Smooth muscle cell (in vitro differentiated cells): Measurements from ENCODE around the gene SMAD3. TPM values are rescaled to one million over a fixed set of nuclear protein-coding genes. Genes with fewer than 3 reads are reported as not detected.

ENCODE experiments used
- DNase-seq: peaks from one replicate; lab custom pipeline; 2025; ENCODE audit not compliant: unreplicated experiment; lab: John Stamatoyannopoulos, UW
- H2AFZ ChIP-seq: fragments of 200-600 bp; sonication (generic); 2 replicates; pipeline ENCODE4 v1.6.0; 2016; ENCODE audit warnings: antibody characterized with exemption, low read depth, mild to moderate bottlenecking
- H3F3A ChIP-seq: fragments of 200-600 bp; sonication (generic); 2 replicates; pipeline ENCODE4 v1.6.0; 2017; ENCODE audit warnings: antibody characterized with exemption, low read depth
- H3K27ac ChIP-seq: fragments of 200-600 bp; sonication (generic); 2 replicates; pipeline ENCODE4 v1.5.1; 2016; ENCODE audit warnings: low read depth, mild to moderate bottlenecking
- H3K27me3 ChIP-seq: fragments of 200-600 bp; sonication (generic); 2 replicates; pipeline ENCODE4 v1.6.1; 2016; ENCODE audit warnings: low read depth, mild to moderate bottlenecking
- H3K36me3 ChIP-seq: fragments of 200-600 bp; sonication (generic); 2 replicates; pipeline ENCODE4 v1.5.1; 2016; ENCODE audit warnings: low read depth
- H3K4me1 ChIP-seq: fragments of 200-600 bp; sonication (generic); 2 replicates; pipeline ENCODE4 v1.5.1; 2016; ENCODE audit warnings: low read depth
- H3K4me2 ChIP-seq: fragments of 200-600 bp; sonication (generic); 2 replicates; pipeline ENCODE4 v1.6.0; 2016; ENCODE audit warnings: mild to moderate bottlenecking
- H3K4me3 ChIP-seq: fragments of 200-600 bp; sonication (generic); 2 replicates; pipeline ENCODE4 v1.5.1; 2016; ENCODE audit warnings: mild to moderate bottlenecking
- H3K79me2 ChIP-seq: fragments of 200-600 bp; sonication (generic); 2 replicates; pipeline ENCODE4 v1.6.0; 2016; ENCODE audit warnings: low read depth, mild to moderate bottlenecking
- H3K9ac ChIP-seq: fragments of 200-600 bp; sonication (generic); 2 replicates; pipeline ENCODE4 v1.6.0; 2016; ENCODE audit warnings: low read depth
- H3K9me3 ChIP-seq: fragments of 200-600 bp; sonication (generic); replicated peaks from 2 replicates; pipeline ENCODE4 v1.5.1; 2016; ENCODE audit warnings: low read depth
- H4K20me1 ChIP-seq: fragments of 200-600 bp; sonication (generic); 2 replicates; pipeline ENCODE4 v1.6.0; 2016; ENCODE audit warnings: low read depth
- CTCF ChIP-seq: fragments of 200-600 bp; sonication (generic); IDR thresholded peaks from 2 replicates; pipeline ENCODE4 v1.5.1; 2017; ENCODE audit warnings: borderline replicate concordance, mild to moderate bottlenecking, antibody characterized with exemption; ENCODE audit not compliant: insufficient read depth, poor library complexity, severe bottlenecking
- WGBS: methylation state at CpG from one replicate; pipeline ENCODE4 v1.1.7; 2016; ENCODE audit warnings: low lambda C conversion rate; 5-methylcytosine and 5-hydroxymethylcytosine counted together
- polyA plus RNA-seq: library from polyadenylated mRNA; unstranded; fragments of >200 nt; fragmentation: Nextera tagmentation; extraction: Ambion mirVana; gene quantifications from 2 replicates; pipeline ENCODE4 v1.2.1, GENCODE V29; 2016
- total RNA-seq: library from RNA; depleted of rRNA; stranded (reverse); fragments of >200 nt; gene quantifications from 2 replicates; pipeline ENCODE4 v1.2.3, GENCODE V29; 2014

Gene SMAD3
- total and polyA plus RNA-seq, 2 experiments from 2014 or later = 20.2 to 21.9 TPM

GRCh38 chr15:67192185-67192820 is 126.9 kb downstream of the SMAD3 start:
- no peaks in the 10 kb centered on the region for H3K4me1 ChIP-seq

GRCh38 chr15:67193223-67193990 is 128.0 kb downstream of the SMAD3 start:
- no peak overlapping the region for H3K9ac ChIP-seq
- H3K4me1 ChIP-seq = no peaks in the 10 kb centered on the region
- peaks cover 9% of the 10 kb centered on the region for H3F3A ChIP-seq
- H3K27me3 ChIP-seq = no peaks in the 10 kb centered on the region
- H3K79me2 ChIP-seq = no peaks in the 10 kb centered on the region
- H3K4me3 ChIP-seq = no peak overlapping the region
- H3K27ac ChIP-seq = no peak overlapping the region
- no peaks in the 10 kb centered on the region for H3K9me3 ChIP-seq
- no peak overlapping the region for H2AFZ ChIP-seq
- WGBS = 93% methylated on average over 12 of the region's 12 CpGs
- TF ChIP-seq CTCF = no peak
- DNase-seq = no peak
- no peaks in the 10 kb centered on the region for H3K36me3 ChIP-seq
- H4K20me1 ChIP-seq = no peaks in the 10 kb centered on the region
- H3K4me2 ChIP-seq = no peak overlapping the region

More at GRCh38 chr15:67192185-67192820, 126.9 kb downstream of the SMAD3 start:
- no peak overlapping the region for H2AFZ ChIP-seq
- no peak overlapping the region for H3K27ac ChIP-seq
- peaks cover 9% of the 10 kb centered on the region for H3F3A ChIP-seq
- no peaks in the 10 kb centered on the region for H3K79me2 ChIP-seq
- H3K9ac ChIP-seq = no peak overlapping the region
- H4K20me1 ChIP-seq = no peaks in the 10 kb centered on the region
- DNase-seq = no peak
- H3K36me3 ChIP-seq = no peaks in the 10 kb centered on the region
- no peak overlapping the region for H3K4me2 ChIP-seq
- H3K4me3 ChIP-seq = no peak overlapping the region
- 97% methylated on average over 5 of the region's 5 CpGs for WGBS
- TF ChIP-seq CTCF = no peak
- no peaks in the 10 kb centered on the region for H3K27me3 ChIP-seq
- H3K9me3 ChIP-seq = no peaks in the 10 kb centered on the region

- H3K9me3 ChIP-seq = no peaks in the 10 kb centered on the region
- no peak overlapping the region for H3K9ac ChIP-seq
- TF ChIP-seq CTCF = no peak
- no peak for DNase-seq
- WGBS = 97% methylated on average over 9 of the region's 9 CpGs
- H4K20me1 ChIP-seq = no peaks in the 10 kb centered on the region
- no peak overlapping the region for H2AFZ ChIP-seq
- no peak overlapping the region for H3K27ac ChIP-seq
- H3K79me2 ChIP-seq = no peaks in the 10 kb centered on the region
- no peaks in the 10 kb centered on the region for H3K27me3 ChIP-seq
- H3K36me3 ChIP-seq = no peaks in the 10 kb centered on the region
- no peaks in the 10 kb centered on the region for H3K4me1 ChIP-seq
- H3F3A ChIP-seq = peaks cover 9% of the 10 kb centered on the region
- no peak overlapping the region for H3K4me2 ChIP-seq
- H3K4me3 ChIP-seq = no peak overlapping the region
These were observed 129.0 kb downstream of the SMAD3 start for GRCh38 chr15:67194171-67195114.
